GM21528 (cell line): ENCODE measurements around the gene SEC16A.

Experiments used
- ATAC-seq: cut with Tn5 transposase; IDR thresholded peaks from one replicate; pipeline ENCODE4 v1.9.1; 2021; ENCODE audit warnings: mild to moderate bottlenecking, moderate library complexity; ENCODE audit not compliant: unreplicated experiment, low FRiP score

SEC16A gene

DNA sequence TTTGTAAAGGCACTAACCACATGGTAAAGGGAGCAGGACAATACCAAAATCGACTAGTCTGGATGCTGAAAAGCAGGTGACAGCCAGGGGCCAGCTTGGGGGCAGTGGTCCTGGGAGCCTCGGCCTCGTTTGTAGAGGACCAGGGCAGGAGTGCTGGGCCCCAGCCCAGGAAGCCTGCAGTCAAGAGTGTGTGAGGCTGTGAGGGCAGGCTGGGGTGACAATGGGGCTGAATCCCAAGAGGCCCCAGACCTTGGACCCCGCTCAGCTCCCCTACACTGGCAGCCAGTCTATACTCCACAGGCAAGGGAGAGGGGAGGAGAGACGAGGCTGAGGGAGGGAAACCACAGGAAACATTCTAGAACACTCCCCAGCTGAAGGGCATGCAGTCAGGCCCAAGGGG is 40.6 kb downstream of the SEC16A start:
- no peak for ATAC-seq

DNA sequence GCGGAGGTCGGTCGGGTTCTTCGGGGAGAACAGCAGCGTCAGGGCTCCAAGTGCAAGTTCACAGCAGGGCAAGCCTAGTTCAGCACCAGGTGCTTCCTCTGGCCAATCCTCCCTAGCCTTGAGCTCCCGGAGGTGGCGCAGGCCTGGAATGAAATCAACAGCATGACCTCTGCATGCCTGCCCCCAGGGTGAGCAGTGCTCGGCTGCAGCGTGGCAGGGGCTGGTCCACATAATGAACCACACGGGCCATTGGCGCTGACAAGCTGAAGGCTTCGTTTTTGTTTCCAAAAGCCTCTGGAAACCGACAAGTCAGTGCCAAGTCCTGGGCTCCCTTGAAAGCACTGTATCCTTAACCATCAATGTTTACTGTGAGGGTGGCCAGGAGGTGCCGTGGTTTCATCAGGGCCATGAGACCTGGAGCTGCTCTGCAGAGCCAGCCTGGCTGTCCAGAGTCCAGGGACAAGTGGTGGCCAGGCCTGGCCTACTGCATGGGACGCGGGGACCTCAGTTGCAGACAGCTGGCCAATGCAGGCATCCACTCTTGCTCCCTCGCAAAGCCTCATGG is 41.1 kb downstream of the SEC16A start:
- no peak for ATAC-seq

DNA sequence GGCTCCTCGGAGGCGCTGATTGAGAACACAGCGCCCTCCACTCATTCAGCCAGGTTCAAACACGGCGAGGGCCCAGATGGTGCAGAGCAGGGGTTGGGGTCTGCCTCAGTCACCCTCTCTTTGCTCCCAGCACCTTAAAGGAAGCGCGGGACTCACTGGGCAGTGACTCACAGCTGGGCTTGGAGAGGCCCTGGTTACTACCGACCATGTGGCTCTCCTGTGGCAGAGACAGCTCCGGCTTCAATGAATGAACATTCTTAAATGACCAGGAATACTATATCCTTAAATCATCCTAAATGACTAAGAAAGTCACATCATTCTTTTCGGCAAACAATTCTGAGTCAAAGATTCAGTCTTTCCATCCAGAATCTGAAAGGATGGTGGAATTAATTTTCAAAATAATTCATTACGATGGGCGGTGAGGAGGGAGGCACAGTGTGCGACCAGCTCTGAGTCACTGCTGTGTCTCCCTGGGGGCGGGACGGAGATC is 41.6 kb downstream of the SEC16A start:
- no peak for ATAC-seq

DNA sequence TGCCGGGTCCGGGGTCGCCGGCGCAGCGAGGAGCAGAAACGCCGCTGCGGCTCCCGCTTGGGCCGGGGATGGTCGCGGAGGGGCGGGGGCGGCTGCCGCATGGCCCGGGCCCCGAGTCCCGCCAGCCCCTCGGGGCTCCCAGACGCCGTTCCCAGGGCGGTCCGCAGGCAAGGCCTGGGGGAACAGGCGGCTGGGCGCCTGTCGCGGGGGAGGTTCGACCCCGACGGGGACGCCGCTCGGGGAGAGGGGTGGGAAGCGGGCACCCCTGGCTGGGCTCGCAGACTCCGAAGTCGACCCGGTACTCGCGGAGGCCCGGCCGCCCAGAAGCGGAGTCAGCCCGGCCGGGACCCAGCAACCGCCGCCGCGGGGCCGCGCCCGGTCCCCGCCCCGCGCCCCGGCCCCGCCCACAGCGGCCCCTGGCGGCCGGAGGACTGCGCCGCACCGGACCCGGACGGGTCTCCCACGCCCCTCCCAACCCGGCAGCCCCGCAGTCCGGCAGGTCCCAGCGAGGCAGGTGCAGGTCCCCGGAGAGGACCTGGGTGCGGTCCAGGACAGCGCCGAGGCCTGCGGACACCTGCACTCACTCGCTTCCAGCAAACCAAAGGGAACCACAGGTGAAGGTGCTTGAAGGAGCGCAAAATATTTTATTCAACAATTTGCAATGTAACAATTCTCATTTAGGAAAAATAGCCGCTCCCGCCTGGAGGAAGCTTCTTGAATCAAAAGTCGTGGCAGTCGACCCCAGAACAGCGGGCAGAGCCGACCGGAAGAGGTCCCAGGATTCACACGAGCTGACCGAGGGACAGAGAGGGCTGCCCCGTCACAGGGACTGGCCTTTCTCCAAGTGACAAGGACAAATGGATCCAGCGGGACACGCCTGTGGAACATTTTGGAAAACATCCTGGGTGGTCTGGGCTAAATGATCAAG is 43.1 kb downstream of the SEC16A start, which contains the start of gene INPP5E:
Gene INPP5E, minus strand, starts transcription at position 365 of the 928 bp plus-strand sequence. CDS start 426 bp downstream, outside the sequence.
- peak; percentile 57 for ATAC-seq

DNA sequence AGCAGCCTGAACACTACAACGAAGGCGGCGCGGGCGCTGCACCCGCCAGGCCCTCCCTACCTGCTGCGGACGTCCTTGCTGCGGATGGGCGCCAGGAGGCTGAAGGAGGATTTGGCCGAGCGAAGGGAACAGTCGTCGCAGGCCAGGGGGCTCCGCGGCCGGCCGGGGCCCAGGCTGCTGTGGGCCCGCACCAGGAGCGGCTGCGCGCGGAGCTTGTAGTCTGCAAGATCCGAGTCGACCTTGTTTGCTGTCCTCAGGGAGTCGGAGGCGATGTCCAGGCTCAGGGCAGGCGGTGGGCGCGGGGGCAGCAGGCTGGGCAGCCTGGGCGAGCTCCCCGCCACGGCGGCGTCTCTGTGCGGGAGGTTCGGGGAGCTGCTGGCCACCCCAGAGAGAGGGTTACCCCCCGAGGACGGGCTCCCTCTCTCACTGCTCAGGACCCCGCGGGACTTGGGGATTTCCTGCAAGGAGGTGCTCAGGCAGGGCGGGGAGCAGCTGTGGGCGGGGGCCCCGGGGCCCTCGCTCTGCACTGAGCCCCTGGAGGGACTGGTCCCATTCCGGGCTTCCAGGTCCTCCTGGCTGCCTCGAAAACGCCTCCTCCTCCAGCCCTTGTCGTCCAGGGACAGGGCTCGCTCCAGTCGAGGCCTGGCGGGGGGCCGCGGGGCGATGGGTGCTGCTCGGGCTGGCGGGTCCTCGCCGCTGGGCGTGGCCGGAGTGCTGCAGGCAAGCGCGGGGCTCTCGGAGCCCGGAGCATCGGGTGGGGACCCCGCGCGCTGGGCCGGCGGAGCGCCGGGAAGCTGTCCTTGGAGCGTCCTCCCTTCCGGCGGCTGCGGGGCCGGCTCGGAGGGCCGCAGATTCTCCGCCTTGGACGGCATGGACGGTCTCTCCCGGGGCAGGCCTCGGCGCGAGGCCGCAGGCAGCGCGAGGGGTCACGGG is 44.0 kb downstream of the SEC16A start:
- ATAC-seq, result peak; percentile 52

DNA sequence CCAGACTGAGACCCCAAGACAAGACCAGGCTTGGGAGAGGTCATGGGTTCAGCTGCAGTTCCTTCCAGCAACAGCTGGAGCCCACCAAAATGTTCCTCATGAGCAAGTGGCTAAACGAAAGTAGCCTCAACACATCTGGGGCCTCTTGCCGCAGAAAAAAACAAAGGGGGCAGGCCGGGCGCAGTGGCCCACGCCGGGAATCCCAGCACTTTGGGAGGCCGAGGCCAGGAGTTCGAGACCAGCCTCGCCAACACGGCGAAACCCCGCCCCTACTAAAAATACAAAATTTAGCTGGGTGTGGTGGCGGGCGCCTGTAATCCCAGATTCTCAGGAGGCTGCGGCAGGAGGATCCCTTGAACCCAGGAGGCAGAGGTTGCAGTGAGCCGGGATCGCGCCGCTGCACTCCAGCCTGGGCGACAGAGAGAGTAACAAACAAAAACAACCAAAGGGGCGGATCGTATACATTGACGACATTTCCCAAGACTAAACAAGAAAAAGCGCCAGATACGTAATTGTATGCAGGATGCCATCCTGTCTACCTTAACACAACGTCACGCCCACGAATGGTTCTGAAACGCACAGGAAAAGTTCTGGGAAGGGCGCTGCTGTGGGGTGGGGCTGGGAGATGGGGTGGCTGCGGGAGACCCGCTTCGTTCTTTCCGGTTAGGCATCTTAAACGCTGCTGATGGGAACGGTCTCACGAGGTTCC is 44.8 kb downstream of the SEC16A start:
- no peak for ATAC-seq

DNA sequence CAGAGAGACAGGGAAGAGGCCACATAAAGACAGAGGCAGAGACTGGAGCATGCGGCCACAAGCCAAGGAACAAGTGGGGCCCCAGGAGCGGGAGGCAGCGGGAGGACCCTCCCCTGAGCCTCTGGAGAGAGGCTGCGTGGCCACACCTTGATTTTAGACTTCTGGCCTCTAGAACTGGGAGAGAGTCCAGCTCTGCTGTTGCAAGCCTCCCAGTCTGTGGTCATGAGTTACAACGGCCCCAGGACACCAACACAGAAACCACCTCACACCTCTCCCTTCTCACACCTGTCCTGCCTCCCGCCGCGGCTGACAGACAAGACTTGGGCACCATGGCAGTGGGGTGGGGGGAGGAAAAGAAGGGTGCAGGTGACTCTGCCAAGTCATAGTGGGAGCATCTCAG is 45.4 kb downstream of the SEC16A start:
- ATAC-seq, result no peak

DNA sequence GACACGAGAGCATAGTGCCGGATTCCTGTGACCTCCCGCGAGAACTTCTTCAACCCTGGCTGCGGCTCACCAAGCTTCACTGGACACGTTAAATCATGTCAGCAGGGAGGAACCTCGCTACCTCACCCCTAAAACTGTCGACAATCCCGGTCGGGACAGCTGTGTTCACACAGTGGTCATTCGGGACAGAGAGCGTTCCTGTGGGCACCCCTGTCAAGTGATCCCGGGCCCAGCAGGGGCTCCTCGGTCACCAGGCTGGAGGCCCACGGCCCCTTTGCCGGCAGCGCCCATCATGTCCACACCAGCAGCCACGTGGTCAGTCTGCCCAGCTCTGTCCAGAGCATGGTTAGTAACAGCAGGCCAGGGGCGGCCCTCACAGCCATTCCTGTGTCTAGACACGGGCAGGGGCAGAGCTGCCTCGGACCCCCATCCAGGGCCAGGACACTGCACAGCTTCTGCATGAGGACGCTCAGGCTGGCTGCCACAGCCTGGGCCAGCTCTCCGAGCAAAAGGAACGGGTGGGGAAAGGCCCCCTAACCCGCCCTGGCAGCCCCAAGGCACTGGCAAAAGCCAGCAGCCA is 46.7 kb downstream of the SEC16A start:
- ATAC-seq, result no peak

DNA sequence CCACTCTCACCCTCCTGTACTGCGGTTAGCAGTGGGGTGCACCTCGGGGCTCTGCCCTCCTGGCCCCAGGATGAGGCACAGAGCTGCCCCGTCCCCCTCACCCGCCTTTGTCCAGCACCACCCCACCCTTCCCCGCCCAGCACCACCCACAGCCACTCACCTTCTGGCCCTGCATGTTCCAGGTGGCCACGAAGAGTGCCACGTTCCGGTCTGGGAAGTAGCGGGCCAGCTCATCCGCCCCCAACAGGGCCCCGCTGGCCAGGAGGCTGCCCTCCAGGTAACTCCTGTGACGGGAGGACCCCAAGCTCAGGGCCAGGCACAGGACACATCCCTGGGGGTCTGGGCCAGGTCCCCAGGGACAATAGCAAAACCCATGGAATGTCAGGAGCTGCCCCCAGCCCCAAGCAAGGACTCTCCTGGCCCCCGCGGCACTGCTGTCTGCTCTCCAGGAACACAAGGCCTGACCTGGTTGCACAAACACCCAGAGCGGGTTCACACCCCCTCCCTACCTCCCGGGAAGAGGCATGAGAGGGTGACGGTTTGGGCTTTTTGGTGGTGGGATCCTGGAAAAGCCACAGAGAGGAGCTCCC is 48.2 kb downstream of the SEC16A start:
- no peak for ATAC-seq

DNA sequence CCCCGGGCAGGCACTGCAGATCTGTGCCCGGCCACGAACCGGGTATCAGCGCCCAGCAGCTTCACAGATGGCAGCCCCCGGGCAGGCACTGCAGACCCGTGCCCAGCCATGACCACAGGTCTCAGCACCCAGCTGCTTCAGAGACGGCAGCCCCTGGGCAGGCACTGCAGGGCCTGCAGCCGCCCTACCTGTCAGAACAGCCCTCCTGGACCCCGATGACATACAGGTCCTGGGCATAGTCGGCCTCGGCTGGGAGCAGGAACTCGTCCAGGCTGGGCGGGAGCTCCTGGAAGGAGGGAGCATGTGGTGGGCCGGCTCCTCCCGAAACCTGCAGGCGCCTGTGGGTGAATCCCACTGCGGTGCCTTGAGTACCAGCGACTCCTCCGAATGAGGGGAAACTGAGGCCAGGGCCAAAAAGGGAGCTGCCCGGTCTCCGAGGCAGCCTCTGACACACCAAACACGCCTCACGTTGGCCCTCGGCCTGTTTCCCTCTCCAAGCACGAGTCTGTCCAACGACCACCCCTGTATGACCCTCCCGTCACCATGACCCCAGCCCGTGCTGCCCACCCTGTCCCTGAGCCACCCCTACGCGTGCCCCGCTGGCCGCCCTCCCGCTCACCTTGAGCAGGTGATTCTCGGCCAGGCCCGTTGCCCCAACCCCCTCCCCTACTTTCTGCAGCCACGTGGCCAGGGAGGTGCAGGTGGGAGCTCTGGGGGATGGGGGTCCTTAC is 48.8 kb downstream of the SEC16A start:
- no peak for ATAC-seq

DNA sequence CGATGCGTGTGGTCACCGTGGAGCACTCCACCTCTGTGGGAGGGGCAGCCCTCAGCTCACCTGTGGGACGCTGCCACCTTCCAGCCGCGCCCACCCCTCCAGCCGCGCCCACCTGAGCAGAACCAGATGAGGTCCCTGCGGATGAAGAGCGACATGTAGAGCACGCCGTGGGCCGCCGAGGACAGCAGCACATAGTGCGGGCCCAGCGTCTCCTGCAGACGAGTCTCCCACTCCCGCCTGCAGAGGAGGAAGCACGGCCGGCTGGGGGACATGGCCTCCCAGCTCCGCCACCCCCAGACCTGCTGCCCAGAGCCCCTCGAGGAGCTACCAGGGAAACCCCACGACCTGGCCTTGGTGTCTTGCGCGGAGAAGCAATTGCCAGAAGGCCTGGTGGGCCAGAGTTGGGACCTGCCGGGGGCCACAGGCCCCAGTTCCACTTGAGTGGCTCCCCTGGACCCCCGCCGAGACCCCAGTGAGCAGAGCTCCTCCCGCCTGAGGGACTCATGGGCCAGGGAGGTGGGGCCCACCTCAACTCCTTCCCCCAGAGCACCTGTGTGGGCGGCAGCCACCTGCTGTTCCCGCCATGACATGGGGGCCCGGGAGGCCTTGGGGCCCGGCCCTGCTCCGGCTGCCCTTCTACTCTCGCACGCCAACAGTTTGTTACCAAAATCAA is 49.7 kb downstream of the SEC16A start:
- ATAC-seq, result no peak

DNA sequence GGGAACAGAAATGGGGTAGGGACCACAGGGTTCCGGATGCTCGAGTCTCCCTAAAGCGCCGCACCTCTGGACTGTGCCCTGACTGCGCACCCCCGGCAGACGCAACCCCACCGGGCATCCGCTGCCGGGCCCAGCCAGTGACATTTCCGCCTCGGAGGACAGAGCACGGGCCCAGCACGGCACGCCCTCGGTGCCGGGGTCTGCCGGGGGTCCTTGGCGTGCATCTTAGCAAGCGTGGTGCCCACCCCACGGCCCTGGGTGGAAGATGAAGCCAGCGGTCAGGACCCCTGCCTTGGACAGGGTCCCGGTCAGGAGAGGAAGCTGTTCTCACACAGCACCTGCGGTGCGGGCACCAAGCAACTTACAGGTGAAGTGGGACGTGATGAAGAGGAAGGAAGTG is 50.2 kb downstream of the SEC16A start:
- ATAC-seq, result no peak

DNA sequence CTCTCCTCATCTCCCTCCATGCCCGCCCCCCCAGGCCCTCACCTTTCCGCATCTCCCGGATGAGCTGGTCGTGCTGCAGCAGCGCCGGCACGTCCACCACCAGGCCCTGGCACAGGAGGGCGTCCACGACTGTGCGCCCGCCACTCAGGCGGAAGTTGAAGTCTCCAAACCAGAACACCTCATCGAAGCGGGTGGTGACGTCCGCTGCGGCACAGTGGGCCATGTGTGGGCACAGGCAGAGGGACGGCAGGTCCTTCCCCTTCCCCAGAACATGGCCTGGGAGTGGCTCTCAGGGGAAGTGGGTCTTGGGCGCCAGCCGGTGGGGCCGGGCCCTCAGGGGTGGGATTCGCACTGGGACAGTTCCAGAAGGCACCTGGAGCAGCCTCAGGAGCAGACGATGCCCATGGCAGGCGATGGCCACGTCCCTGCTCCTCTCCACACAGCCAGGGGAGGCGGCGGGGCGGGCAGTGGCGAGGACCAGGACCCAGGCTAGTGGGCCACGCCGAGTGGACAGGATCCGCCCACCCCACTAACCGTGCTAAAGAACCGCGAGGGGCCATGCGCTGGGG is 51.0 kb downstream of the SEC16A start:
- ATAC-seq, result no peak

DNA sequence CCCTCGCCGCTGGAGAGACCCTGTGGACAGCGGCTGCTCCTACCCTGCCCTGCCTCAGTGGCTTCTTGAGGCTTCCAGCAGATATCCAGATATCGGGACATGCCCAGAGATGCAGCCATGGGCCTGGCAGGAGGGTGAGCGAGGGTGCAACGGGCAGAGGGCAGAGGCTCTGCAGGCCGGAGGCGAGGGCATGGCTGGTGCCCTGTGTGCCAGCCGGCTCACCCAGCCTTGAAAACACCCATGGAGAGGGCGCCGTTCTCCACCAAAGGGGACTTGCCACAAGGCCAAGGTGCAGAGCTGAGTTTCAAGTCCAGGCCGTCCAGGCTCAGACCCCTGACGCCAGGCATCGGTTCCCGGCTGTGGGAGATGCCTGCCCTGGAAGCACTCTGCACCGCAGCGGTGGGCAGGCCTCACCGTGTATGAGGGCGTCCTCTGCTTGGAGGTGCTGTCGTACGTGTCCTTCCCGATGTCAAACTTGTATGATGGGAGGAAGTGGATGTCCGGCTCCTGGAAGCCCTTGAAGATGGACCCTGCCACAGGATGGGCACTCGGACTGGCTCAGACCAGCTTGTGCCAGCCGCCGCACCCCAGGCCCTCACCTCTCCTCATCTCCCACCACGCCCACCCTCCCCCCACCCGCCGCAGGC is 52.1 kb downstream of the SEC16A start:
- ATAC-seq, result no peak

DNA sequence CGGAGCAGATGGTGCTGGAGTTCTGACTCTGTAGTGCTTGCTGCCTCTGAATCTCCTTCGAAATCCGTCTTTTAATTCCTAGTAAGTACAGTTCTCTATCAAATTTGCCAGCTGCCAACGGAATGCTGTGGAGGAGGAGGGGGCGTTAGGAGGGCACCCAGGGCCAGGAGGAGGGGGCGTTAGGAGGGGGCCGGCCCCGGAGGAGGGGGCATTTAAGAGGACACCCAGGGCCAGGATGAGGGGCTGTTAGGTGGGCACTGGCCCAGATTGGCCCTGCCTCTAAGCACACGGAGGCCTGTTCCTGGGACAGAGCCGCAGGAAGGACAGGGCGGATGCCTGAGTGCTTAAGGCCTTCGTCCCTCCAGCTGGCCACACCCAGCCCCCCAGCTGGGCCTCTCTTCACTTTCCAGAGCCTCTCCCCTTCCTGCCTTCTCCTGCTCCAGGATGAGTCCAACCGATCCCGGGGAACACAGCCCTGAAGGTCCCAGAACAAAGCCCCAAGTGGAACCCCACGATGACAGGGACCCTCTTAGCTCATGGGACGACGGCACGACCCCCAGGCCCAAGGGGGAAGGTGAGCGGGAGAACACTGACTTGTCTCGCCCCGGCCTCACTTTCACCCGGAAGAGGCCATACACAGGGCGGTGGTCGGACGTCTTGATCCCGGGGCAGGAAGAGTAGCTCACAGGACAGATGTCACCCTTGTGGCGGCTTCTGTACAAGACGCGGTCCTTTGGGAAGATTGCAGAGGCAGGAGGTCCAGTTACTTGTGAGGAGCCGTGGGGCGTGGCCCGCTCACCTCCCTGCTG is 53.0 kb downstream of the SEC16A start:
- ATAC-seq, result no peak

DNA sequence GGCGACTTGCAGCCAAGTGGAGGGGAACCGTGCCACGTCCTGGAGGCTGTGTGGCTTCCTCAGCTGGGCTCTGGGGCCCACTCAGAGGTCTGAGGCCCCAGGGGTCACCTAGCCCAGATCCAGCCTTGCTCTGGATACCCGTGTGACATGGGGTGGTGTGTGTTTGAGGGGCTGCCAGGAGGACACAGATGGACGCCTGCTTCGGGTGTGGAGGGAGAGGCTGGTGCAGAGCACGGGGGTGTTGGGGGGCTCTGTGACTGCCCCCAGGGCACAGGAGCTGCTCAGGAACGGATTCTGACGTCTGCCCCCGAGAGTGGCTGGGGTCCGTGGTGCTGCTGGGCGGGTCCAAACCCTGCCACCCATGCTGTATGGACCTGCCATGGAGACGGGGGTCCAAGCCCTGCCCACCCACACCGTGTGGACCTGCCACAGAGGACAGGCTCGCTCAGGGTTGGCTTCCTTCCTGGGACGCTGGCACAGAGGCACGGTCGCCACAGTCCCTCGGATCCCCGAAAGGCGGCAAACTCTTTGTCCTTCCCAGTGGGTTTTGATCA is 53.7 kb downstream of the SEC16A start:
- ATAC-seq, result no peak
